HepG2 (cell line): ENCODE measurements around the gene PTAFR. TPM values are rescaled to one million over a fixed set of nuclear protein-coding genes. Genes with fewer than 3 reads are reported as not detected.

Experiments used
- ATAC-seq: fragments of 200-7000 bp; cut with Tn5 transposase; 3 replicates; pipeline ENCODE4 v1.9.1; 2020; ENCODE audit warnings: mild to moderate bottlenecking, moderate library complexity
- BruUV-seq: library from RNA; stranded (reverse); fragments of 400-500 nt; replicated peaks from 2 replicates; lab custom pipeline; 2021; lab: Mats Ljungman, UMichigan
- CTCF ChIA-PET: fragments of 300-600 bp; formaldehyde crosslinking; extraction: SDS; loops from one replicate; lab custom pipeline; 2021; ENCODE audit warnings: low total read pairs, inconsistent platforms, low intra/inter-chr PET ratio; lab: Yijun Ruan, JAX
- POLR2A ChIA-PET: fragments of 350-600 bp; sonication (Branson Sonifier 250); formaldehyde crosslinking; loops from one replicate; lab custom pipeline; 2020; ENCODE audit warnings: antibody characterized with exemption, inconsistent platforms; lab: Yijun Ruan, JAX
- DNase-seq: peaks from one replicate; pipeline ENCODE4 v3.0.0-alpha.2; 2015; ENCODE audit warnings: low spot score
- FAIRE-seq: peaks from 3 replicates; lab custom pipeline; 2011; peaks lifted over from hg19 to GRCh38; lab: Jason Lieb, UNC
- H2AFZ ChIP-seq: one replicate; pipeline ENCODE4 v1.6.1; 2011; ENCODE audit warnings: low read length, inconsistent platforms
- H3K27ac ChIP-seq: fragments of 300-600 bp; 3 replicates; pipeline ENCODE4 v1.8.0; 2011; ENCODE audit warnings: mixed run types, mild to moderate bottlenecking, mixed read lengths, low read length, inconsistent platforms; ENCODE audit not compliant: insufficient read depth; ENCODE audit errors: extremely low read length
- H3K27me3 ChIP-seq, 2 experiments: fragments of 200-600 bp in 1 of 2; 2 replicates in 1 of 2; 3 replicates in 1 of 2; pipeline versions ENCODE4 v1.6.0 to v1.8.0; 2011; ENCODE audit warnings: low read length in 2 of 2, mild to moderate bottlenecking in 2 of 2, moderate library complexity in 2 of 2, inconsistent platforms in 1 of 2; ENCODE audit not compliant: insufficient read depth in 2 of 2, control insufficient read depth in 1 of 2
- H3K36me3 ChIP-seq, 2 experiments: fragments of 200-600 bp in 1 of 2; replicated peaks in 1 of 2; 2 replicates in 1 of 2; 3 replicates in 1 of 2; pipeline versions ENCODE4 v1.5.1 to v1.8.0; 2011; ENCODE audit warnings: low read length in 2 of 2, inconsistent platforms in 1 of 2; ENCODE audit not compliant: insufficient read depth in 2 of 2, control insufficient read depth in 1 of 2
- H3K4me1 ChIP-seq: 2 replicates; pipeline ENCODE4 v1.5.1; 2012; ENCODE audit warnings: low read length, inconsistent platforms; ENCODE audit not compliant: insufficient read depth
- H3K4me2 ChIP-seq: 2 replicates; pipeline ENCODE4 v1.6.0; 2011; ENCODE audit warnings: low read depth, low read length, inconsistent platforms
- H3K4me3 ChIP-seq, 3 experiments: fragments of 200-600 bp in 1 of 3; sonication (generic), shearing (Covaris generic) in 1 of 3; replicated peaks in 1 of 3; 2 replicates each; pipeline ENCODE4 v1.5.1; 2011 to 2016; ENCODE audit warnings: low read length in 3 of 3, inconsistent platforms in 2 of 3, low read depth in 2 of 3, mild to moderate bottlenecking in 2 of 3, control low read depth in 1 of 3, mixed read lengths in 1 of 3; ENCODE audit not compliant: insufficient read depth in 1 of 3
- H3K79me2 ChIP-seq: one replicate; pipeline ENCODE4 v1.6.1; 2011; ENCODE audit warnings: low read length, inconsistent platforms; ENCODE audit not compliant: insufficient read depth
- H3K9ac ChIP-seq: 2 replicates; pipeline ENCODE4 v1.6.0; 2011; ENCODE audit warnings: mild to moderate bottlenecking, low read depth, low read length, inconsistent platforms; ENCODE audit not compliant: insufficient read depth
- H3K9me3 ChIP-seq: 2 replicates; pipeline ENCODE4 v1.5.1; 2012; ENCODE audit warnings: mild to moderate bottlenecking, low read length
- H4K20me1 ChIP-seq: 2 replicates; pipeline ENCODE4 v1.6.0; 2011; ENCODE audit warnings: inconsistent platforms, mild to moderate bottlenecking, low read length, moderate library complexity; ENCODE audit not compliant: insufficient read depth
- E2F2 ChIP-seq: sonication (generic); formaldehyde crosslinking; IDR thresholded peaks from 2 replicates; pipeline ENCODE4 v1.4.0; 2020; ENCODE audit warnings: missing genetic modification reagents, borderline replicate concordance
- IRX3 ChIP-seq: sonication (generic); formaldehyde crosslinking; IDR thresholded peaks from 2 replicates; pipeline ENCODE4 v1.8.1; 2023; ENCODE audit warnings: mild to moderate bottlenecking, low read depth, missing genetic modification reagents, borderline replicate concordance
- KDM2A ChIP-seq: sonication (generic); formaldehyde crosslinking; IDR thresholded peaks from 2 replicates; pipeline ENCODE4 v1.4.0; 2020; ENCODE audit warnings: low read depth, missing genetic modification reagents, borderline replicate concordance
- MTA3 ChIP-seq: sonication (generic); formaldehyde crosslinking; IDR thresholded peaks from 2 replicates; pipeline ENCODE4 v1.4.0; 2020; ENCODE audit warnings: missing genetic modification reagents
- NCOA5 ChIP-seq: sonication (generic); formaldehyde crosslinking; IDR thresholded peaks from 2 replicates; pipeline ENCODE4 v1.4.0; 2020; ENCODE audit warnings: missing genetic modification reagents
- PAXIP1 ChIP-seq: sonication (generic); formaldehyde crosslinking; conservative IDR thresholded peaks from 2 replicates; pipeline ENCODE4 v1.4.0; 2020; ENCODE audit warnings: mild to moderate bottlenecking, missing genetic modification reagents, moderate library complexity
- RFX3 ChIP-seq: IDR thresholded peaks from 2 replicates; pipeline ENCODE4 v1.6.1; 2016; ENCODE audit warnings: missing biosample characterization, missing genetic modification reagents
- THAP9 ChIP-seq: sonication (generic); formaldehyde crosslinking; IDR thresholded peaks from 2 replicates; pipeline ENCODE4; 2020; ENCODE audit warnings: missing genetic modification reagents, mild to moderate bottlenecking, borderline replicate concordance
- ZBTB39 ChIP-seq: sonication (generic); formaldehyde crosslinking; IDR thresholded peaks from 2 replicates; pipeline ENCODE4 v1.5.0; 2020; ENCODE audit warnings: missing genetic modification reagents
- ZNF296 ChIP-seq: sonication (generic); formaldehyde crosslinking; conservative IDR thresholded peaks from 2 replicates; pipeline ENCODE4 v1.5.0; 2020; ENCODE audit warnings: mild to moderate bottlenecking, missing genetic modification reagents
- ZNF724P ChIP-seq: sonication (generic); formaldehyde crosslinking; IDR thresholded peaks from 2 replicates; pipeline ENCODE4 v1.8.0; 2022; ENCODE audit warnings: missing genetic modification reagents, borderline replicate concordance
- WGBS: methylation state at CpG from one replicate; pipeline ENCODE4 v1.1.6; 2017; ENCODE audit warnings: low lambda C conversion rate; 5-methylcytosine and 5-hydroxymethylcytosine counted together
- in situ Hi-C: cut with HindIII; loops from 2 replicates; pipeline ENCODE4 v1.10.0; 2017; ENCODE audit warnings: low pct_unique_long_range_greater_than_20kb; ENCODE audit not compliant: extremely low pct_ligation_motif_present
- intact Hi-C: fragments of 100-400 bp; cut with micrococcal nuclease; formaldehyde crosslinking; loops from one replicate; pipeline ENCODE4 v1.10.0; 2022; ENCODE audit not compliant: unreplicated experiment
- polyA plus RNA-seq, 8 experiments: library from polyadenylated mRNA; depleted of rRNA in 3 of 8; stranded (reverse) in 7 of 8; unstranded in 1 of 8; fragments of >200 nt; fragmentation: Illumina TruSeq in 4 of 8; extraction: Trizol in 4 of 8; gene quantifications; 2 replicates each; pipeline versions ENCODE4 v1.2.1 to v1.2.3, GENCODE V29; 2011 to 2016; ENCODE audit warnings: low read depth in 4 of 8, missing spikeins in 1 of 8, mixed read lengths in 1 of 8; ENCODE audit not compliant: insufficient read depth in 1 of 8
- total RNA-seq, 5 experiments: library from RNA; depleted of rRNA; stranded (reverse); fragments of >200 nt; fragmentation: Illumina TruSeq; extraction: Trizol; gene quantifications; 2 replicates each; pipeline ENCODE4 v1.2.3, GENCODE V29; 2016; ENCODE audit warnings: low read depth in 1 of 5
- TF ChIP-seq, protein P1 (sequence below): sonication (generic); formaldehyde crosslinking; IDR thresholded peaks from 2 replicates; pipeline ENCODE4 v1.4.0; 2020; ENCODE audit warnings: missing genetic modification reagents, mild to moderate bottlenecking, borderline replicate concordance

PTAFR gene
- total and polyA plus RNA-seq, 2 of the 13 experiments (the other 11 are each of a cell fraction or from before 2014, with no cell fraction given) = 0.27 to 24.0 TPM

DNA sequence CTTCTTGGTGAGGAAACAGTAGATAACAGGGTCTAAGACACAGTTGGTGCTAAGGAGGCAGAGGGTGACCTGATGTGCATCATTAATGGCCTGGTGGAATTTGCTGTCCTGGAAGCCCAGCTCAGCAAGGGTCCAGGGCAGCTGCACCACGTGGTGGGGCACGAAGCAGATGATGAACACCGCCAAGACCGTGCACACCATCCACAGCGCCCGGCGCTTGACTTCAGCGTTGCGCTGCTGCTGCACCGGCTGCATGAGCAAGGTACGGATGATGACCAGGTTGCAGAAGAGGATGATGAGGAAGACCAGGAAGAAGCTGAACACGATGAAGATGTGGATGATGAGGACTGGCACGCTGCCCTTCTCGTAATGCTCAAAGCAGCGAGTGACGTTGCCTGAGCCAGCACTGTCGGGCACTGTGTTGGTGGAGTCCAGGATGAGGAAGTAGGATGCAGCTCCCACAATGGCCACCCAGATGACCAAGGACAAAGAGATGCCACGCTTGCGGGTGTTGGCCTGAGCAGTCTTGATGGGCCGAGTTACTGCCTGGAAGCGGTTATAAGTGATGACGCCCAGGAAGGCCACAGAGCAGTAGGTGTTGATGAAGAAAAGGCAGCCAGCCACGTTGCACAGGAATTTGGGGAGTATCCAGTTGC, 26.2 kb downstream of the PTAFR start:
- intact Hi-C loops = no loop called here
- no peak for TF ChIP-seq PAXIP1 (CRISPR knock-in tag)
- no peak for TF ChIP-seq NCOA5 (CRISPR knock-in tag)
- TF ChIP-seq ZNF724P (CRISPR knock-in tag) = no peak
- TF ChIP-seq IRX3 = no peak
- TF ChIP-seq ZNF296 = no peak
- TF ChIP-seq MTA3 (CRISPR knock-in tag) = no peak
- no peak for TF ChIP-seq RFX3 (CRISPR knock-in tag)
- no peak for TF ChIP-seq ZBTB39
- TF ChIP-seq, protein P1, sequence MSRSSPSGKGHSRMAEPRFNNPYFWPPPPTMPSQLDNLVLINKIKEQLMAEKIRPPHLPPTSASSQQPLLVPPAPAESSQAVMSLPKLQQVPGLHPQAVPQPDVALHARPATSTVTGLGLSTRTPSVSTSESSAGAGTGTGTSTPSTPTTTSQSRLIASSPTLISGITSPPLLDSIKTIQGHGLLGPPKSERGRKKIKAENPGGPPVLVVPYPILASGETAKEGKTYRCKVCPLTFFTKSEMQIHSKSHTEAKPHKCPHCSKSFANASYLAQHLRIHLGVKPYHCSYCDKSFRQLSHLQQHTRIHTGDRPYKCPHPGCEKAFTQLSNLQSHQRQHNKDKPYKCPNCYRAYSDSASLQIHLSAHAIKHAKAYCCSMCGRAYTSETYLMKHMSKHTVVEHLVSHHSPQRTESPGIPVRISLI (CRISPR knock-in tag) = no peak
- TF ChIP-seq KDM2A = no peak
- no peak for TF ChIP-seq THAP9 (CRISPR knock-in tag)
- TF ChIP-seq E2F2 (CRISPR knock-in tag) = no peak

More for the DNA sequence above, 26.2 kb downstream of the PTAFR start:
- ChIA-PET CTCF (no interaction called here), POLR2A (no interaction called here)
- peaks cover 47% of the 10 kb centered on the region for H3K4me1 ChIP-seq
- no peak overlapping the region for H3K4me3 ChIP-seq
- DNase-seq (no peak), ATAC-seq (no peak), FAIRE-seq (no peak)
- in situ Hi-C loops = no loop called here
- no peaks in the 10 kb centered on the region for H3K27me3 ChIP-seq
- H4K20me1 ChIP-seq = no peaks in the 10 kb centered on the region
- WGBS = 91% methylated on average over 21 of the region's 23 CpGs
- H3K4me2 ChIP-seq = no peak overlapping the region
- no TSS peak for BruUV-seq
- no peaks in the 10 kb centered on the region for H3K9me3 ChIP-seq
- H2AFZ ChIP-seq = no peak overlapping the region
- no peaks in the 10 kb centered on the region for H3K79me2 ChIP-seq
- H3K9ac ChIP-seq = no peak overlapping the region
- H3K27ac ChIP-seq = no peak overlapping the region
- H3K36me3 ChIP-seq = no peaks in the 10 kb centered on the region
